HG02763 (cell line): ENCODE data around the gene TIMP1.
A peak's percentile ranks its signal among the peaks of the same experiment; 100 is the strongest.
"Not testable (repeated sequence)": the region's sequence is repeated elsewhere in the genome, so short reads cannot be mapped to it uniquely, and the experiment has no call there.

Experiments used
- ATAC-seq: cut with Tn5 transposase; IDR thresholded peaks from one replicate; pipeline ENCODE4 v1.9.1; 2021; ENCODE audit warnings: mild to moderate bottlenecking, moderate library complexity; ENCODE audit not compliant: unreplicated experiment

The TIMP1 gene

DNA sequence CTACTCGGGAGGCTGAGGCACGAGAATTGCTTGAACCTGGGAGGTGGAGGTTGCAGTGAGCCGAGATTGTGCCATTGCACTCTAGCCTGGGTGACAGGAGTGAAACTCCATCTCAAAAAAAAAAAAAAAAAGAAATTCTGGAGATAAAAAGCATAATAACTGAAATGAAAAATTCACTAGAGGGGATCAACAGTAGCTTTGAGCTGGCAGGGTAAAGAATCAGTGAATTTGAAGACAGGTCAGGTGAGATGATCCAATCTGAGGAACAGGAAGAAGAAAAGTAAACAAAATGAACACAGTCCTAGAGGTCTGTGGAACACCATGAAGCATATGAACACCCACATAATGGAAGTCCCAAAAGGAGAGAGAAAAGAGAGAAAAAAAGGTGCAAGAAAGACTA, 15.0 kb downstream of the TIMP1 start:
- ATAC-seq = no peak

DNA sequence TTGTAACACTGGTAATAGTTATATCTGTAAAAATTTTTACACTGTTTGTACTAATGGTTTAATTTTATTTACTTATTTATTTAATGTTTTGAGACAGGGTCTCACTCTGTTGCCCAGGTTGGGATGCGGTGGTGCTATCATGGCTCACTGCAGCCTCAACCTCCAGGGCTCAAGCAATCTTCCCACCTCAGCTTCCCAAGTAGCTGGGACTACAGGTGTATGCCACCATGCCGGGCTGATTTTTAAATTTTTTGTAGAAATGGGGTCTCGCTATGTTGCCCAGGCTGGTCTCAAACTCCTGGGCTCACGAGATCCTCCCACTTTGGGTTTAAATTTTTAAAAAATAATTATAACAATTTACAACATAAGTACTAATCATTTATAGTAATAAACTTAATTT, 20.9 kb downstream of the TIMP1 start:
- not testable (repeated sequence) for ATAC-seq

GRCh38 chrX:47605024-47605423, 22.8 kb downstream of the TIMP1 start:
- ATAC-seq = no peak

- ATAC-seq = no peak
Observed at GRCh38 chrX:47607091-47607490, 24.9 kb downstream of the TIMP1 start.

GRCh38 chrX:47608130-47608810, 26.0 kb downstream of the TIMP1 start:
- ATAC-seq = no peak

DNA sequence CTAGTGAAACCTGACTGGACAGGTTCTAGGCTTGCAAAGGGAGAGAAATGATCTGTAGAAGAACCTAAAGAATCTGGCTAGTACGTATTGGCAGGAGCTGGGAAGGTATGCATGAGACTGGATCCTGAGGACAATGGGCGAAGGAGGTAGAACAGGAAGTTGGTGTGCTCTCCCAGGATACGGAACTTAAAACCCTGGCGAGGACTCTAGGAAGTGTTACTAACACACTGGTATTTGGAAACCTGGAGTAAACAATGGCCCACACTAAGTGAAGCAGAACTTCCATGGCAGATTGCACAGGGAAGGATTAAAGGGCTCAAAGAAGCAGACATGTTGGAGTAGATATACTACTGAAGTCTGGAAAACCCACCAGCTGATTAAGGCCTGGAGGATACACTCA, 28.3 kb downstream of the TIMP1 start:
- ATAC-seq = no peak

DNA sequence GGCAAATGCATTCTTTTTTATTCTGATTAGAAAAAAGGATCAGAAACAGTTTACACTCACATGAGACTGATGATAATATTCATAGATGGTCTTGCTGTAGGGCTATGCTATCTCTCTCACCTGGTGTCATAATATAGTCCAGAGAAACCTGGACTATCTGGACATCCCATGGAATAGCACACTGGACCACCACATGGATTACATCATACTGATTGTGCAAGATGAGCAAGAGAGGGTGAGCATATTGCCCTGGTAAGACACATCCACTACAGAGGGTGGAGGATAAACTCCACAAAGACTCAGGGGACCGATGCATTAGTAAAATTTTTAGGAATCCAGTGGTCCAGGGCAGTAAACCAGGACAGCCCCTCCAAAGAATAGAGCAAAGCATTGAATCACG, 29.3 kb downstream of the TIMP1 start:
- ATAC-seq = no peak

GRCh38 chrX:47611926-47612325, 29.7 kb downstream of the TIMP1 start:
- ATAC-seq = no peak

DNA sequence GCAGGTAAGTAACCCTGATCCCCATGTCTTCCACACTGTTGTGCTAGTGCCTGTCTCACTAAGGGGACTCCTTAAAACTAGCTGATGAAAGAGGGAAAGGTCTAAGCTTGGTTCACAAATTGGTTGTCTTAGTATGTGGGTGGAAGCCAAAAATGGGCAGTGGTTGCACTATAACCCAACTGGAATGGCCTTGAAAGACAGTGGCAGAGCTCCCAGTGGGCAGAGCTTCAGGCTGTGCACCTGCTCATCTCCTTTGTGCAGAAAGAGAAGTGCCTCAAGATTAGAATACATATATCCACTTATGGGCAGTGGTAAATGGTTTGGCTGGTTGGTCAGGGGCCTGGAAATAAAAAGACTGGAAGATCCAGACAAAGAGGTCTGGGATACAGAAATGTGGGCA, 30.2 kb downstream of the TIMP1 start:
- ATAC-seq = no peak

DNA sequence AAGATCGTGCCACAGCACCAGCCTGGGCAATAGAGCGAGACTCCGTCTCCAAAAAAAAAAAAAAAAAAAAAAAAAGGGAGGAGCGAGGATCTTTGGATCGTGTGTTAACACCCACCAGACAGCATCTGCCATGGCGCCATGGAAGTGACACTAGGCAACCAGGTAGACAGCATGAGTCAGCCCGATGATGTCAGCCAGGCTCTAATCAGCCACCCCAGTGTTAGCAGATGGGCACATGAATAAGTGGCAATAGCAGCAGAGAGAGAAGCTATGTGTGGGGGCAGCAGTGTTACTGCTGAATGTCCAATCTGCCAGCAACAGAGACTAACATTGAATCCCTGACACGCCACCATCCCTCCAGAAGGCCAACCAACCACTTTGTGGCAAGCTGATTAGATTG, 30.8 kb downstream of the TIMP1 start:
- ATAC-seq = no peak

- no peak for ATAC-seq
Observed at GRCh38 chrX:47614618-47615017, 32.4 kb downstream of the TIMP1 start.

- no peak for ATAC-seq
Observed at GRCh38 chrX:47618923-47619485, 36.8 kb downstream of the TIMP1 start.

DNA sequence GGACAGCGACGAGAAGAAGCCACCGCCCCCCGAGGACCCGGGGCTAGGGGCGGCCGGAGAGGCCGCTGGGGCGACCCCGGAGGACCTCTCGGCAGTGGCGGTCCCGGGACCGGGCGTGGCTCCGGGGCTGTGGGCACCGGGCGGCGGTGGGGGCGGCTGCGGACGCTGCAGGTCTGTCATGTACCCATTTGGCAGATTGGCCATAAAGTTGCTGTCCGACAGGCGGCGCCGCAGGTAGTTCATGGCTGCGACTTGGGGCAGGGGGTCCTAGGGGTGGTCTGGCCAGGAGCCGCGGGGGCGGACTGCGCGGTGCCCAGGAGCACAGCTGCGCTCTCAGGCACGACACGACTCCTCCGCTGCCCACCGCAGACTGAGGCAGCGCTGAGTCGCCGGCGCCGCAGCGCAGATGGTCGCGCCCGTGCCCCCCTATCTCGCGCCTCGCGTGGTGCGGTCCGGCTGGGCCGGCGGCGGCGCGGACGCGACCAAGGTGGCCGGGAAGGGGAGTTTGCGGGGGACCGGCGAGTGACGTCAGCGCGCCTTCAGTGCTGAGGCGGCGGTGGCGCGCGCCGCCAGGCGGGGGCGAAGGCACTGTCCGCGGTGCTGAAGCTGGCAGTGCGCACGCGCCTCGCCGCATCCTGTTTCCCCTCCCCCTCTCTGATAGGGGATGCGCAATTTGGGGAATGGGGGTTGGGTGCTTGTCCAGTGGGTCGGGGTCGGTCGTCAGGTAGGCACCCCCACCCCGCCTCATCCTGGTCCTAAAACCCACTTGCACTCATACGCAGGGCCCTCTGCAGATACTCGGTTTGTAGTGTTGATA, 37.5 kb downstream of the TIMP1 start, which contains the start of gene SYN1:
Gene SYN1 (minus strand): TSS at position 372 of the 817 bp plus-strand sequence. CDS start 129 bp downstream, at position 243.
- peak; percentile 72 for ATAC-seq

DNA sequence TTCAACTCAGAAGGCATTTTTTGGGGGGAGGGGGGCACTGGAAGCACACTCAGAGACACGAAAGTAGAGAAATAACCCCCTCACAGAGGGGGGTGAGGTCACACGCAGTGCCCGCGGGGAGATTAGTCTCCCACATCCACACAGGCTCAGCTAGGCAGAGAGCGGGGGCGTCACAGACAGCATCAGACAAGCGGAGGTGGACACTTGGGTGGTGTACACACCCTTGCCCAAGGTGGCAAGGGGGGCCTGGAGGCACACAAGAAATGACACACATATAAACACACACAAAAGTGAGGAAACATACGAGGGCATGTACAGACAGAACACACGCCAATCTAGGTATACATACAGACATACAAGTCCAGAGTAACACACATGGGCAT, 38.1 kb downstream of the TIMP1 start:
- no peak for ATAC-seq

DNA sequence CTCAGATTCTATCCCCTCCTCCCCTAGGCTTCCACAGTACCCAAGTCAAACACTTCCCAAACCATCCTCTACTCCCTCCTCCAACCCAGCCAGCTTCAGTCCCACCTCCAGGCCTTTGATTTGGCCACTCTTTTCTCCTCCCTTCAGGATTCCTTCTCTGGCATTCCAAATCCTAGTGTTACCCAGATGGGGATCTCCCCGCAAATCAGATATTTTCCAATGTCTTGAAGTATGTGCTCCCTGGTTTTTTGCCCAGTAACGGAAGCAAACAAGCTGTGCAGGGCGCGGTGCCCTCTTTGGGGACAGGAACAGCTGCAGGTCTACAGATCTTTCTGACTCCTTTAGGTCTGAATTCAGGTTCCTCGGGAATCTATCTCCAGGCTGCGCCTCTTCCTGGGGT, 39.6 kb downstream of the TIMP1 start:
- ATAC-seq = no peak

DNA sequence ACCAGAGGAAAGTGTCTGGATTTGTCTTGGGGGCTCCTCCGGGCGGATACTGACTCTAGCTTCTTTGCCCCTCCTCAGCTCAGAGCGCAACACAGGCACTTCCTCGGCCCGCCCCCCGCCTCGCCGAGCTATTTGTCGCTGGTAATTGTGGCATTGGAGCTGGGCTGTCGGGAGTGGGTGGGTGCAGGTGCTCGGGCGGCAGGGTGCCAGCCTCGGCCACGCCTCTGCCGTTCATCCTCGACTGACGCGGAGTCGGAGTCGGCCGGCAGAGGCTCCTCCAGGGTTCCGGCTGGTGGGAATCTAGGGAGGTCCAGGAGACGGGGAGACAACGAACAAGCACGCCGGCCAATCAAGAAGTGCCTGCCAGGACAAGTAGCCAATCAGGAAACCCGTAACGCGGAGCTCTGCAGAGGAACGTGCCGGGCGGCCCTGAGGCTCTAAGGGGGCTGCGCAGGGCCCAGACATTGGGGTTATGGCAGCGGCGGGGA, 41.3 kb downstream of the TIMP1 start:
- no peak for ATAC-seq

DNA sequence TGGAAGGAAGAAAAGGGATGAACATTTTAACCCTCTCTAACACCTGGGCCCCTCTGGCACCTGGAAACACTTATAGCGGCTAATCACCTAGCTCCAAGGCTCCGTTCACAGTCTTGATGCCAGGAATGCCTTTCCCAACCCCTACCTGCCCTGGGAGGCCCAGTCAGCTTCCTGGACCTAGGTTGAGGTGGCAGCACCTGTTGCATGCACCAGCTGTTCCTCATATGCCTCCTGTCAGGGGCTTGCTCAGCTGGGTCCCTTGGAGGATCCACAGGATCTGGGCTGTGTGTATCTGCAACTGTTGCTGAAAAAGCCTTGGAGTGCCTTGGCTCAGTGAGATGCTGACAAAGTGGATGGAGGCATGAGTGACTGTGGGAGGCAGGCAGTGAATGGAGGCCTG, 43.1 kb downstream of the TIMP1 start:
- ATAC-seq = no peak

DNA sequence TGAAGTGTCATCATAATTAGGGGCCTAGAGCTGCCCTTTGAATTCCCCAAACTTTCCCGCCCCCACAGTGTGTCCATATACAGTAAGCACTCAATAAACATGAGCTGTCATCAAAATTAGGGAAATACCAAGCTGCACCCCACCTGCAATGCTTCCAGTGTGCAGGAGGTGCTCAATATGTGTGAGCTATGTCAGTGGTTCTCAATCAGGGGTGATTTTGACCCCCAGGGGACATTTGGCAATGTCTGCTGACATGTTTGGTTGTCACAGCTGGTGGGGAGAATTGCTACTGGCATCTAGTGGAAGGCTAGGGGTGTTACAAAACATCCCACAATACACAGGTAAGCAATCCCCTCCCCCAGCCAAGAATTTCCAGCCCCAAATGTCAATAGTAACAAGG, 46.7 kb downstream of the TIMP1 start:
- ATAC-seq = no peak

DNA sequence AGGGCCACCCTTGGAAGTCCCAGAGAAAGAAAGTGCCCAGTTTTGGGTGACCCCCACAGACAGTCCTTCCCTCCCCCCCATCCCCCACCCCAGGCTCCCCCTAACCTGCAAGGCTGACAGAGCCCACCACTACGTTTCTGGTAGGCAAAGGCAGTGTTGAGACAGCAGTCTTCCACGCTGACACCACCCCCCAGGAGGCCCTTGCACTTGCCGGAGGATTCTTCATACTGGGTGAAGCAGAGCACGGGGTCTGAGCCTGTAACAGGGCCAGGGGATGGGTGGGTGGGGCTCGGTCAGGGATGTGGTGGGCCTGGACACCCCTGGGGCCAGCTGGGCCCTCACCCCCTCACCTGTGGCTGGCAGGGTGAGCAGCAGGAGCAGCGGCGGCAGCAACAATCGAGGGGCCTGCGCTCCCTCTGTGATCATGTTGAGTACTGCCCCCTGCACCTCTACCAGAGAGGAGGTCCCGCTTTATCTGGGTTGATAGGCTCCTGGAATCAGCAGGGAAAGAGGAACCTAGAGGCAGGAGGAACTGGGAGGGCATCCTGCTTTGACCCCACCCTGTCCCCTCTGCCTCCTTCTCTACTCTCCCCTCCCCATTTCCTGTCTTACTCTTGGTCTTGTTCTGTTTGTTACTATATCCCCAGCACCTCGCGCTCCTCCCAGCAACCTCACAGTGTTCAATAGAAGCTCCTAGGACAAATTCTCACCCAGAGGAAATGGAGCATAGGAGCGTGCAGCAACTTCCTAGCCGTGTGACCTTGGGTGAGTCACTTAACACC, 47.4 kb downstream of the TIMP1 start, which contains the start of gene CFP:
Gene CFP (minus strand): TSS at position 512 of the 782 bp plus-strand sequence. CDS start 86 bp downstream, at position 426.
- ATAC-seq = no peak

DNA sequence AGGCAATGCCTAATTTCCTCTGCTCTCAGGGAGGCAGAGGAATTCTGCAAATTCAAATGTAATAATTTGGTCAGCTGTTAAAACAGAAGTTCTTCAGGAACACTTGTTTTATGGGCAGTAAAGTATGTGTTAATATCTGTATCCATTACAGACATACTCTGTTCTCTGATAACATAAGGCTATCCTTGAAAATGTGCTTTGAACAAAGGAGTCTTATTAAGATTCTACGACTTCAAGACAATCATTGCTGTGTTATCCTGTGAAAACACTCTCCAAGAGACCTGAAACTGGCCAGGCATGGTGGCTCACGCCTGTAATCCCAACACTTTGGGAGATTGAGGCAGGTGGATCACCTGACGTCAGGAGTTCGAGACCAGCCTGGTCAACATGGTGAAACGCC, 49.4 kb downstream of the TIMP1 start:
- no peak for ATAC-seq

DNA sequence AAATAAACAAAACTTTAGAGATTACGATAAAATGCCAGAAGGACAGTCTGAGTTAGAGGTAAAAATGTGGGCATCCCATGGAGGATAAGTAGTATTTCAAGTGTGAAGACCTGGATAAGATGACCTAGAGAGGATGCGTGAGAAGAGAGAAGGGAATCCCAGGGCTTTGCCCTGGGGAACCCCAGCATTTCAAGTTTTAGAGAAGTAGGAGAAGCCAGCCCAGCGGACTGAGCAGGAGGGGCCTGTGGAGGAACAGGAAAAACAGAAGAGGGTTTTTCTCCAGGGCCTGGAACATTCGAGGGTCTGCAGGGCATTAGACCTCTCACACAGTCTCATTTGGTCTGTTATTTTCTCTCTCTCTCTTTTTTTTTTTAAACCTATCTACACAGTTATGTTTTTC, 50.4 kb downstream of the TIMP1 start:
- no peak for ATAC-seq
